Stimulated activated CD4-positive, alpha-beta T cell treated with anti-CD3 and anti-CD28 coated beads, Interleukin-12 subunit alpha, Interleukin-12 subunit beta, amount 100 ng/mL, for 24 hours (primary cell): ENCODE data around the gene GRAMD1C.
"Not testable (repeated sequence)": the region's sequence is repeated elsewhere in the genome, so short reads cannot be mapped to it uniquely, and the experiment has no call there.

Experiments used
- DNase-seq, 2 experiments: peaks; one replicate each; pipeline ENCODE4 v3.0.0-alpha.2; 2020; ENCODE audit warnings: low read depth in 2 of 2

Gene GRAMD1C

DNA sequence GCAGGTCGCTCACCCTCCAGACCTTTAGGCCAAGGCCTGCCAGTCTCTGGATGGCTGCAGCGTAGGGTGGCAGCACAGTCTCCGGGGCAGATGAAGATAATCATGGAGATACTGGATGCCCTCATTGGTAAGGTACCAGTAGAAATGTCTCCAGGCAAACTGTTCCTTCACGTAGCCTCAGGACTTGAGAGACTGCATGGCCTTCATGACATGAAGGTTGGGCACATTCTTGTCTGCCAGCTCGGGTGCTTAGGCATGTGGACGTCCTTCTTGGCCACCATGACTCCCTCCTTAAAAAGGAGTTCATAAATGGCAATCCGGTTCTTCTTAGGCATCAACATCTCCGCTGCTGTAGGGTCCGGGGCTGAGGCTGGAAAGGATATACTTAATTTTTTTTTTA, 11.8 kb downstream of the GRAMD1C start:
- DNase-seq = not testable (repeated sequence)

- no peak for DNase-seq
Measured at GRCh38 chr3:113852506-113852905, 13.9 kb downstream of the GRAMD1C start.

DNA sequence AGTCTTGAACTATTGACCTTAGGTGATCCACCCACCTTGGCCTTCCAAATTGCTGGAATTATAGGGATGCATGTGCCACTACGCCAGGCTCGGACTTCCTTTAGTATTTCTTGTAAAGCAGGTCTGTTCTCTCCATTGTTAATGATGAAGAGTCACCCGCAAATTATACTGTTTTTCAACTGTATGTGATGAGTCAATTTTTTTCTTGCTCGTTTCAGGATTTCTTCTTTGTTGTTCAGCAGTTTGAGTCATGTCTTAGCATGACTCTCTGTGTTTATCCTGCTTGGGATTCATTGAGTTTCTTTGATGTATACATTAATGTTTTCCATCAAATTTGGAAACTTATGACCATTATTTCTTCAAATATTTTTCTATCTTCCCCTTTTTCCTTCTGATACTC, 28.9 kb downstream of the GRAMD1C start:
- DNase-seq = no peak

GRCh38 chr3:113873293-113873692, 34.7 kb downstream of the GRAMD1C start:
- no peak for DNase-seq

DNA sequence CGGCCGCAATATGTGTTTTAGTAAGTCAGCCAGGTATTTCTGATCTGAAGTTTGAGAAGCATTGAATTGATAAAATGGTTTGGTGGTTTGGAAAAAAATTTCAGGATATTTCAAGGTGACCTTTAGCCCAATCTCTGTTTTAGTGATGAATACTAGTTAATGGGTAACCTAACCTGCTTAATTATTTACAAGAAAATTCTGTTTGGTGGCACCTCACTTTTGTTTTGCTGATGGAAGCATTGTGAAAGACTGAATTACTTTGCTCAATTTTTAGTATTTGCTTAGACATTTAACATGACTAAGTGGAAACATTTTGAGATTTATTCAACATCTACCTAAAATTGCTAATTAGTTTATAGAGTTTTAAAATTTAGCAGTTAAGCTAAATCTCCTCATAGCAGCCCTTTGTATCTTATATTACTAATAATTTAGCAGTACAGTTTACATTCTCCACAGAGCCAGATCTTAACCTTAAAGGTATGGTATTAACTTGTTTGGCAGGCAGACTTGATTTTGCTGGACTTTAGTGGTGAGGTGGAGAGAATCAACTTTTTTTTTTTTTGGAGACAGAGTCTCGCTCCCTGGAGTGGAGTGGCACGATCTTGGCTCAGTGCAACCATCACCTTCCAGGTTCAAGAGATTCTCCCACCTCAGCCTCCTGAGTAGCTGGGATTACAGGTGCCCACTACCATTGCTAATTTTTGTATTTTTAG, 35.4 kb downstream of the GRAMD1C start:
- DNase-seq = no peak

GRCh38 chr3:113878403-113878802, 39.8 kb downstream of the GRAMD1C start:
- DNase-seq = no peak

GRCh38 chr3:113885050-113885449, 46.5 kb downstream of the GRAMD1C start:
- DNase-seq = no peak

DNA sequence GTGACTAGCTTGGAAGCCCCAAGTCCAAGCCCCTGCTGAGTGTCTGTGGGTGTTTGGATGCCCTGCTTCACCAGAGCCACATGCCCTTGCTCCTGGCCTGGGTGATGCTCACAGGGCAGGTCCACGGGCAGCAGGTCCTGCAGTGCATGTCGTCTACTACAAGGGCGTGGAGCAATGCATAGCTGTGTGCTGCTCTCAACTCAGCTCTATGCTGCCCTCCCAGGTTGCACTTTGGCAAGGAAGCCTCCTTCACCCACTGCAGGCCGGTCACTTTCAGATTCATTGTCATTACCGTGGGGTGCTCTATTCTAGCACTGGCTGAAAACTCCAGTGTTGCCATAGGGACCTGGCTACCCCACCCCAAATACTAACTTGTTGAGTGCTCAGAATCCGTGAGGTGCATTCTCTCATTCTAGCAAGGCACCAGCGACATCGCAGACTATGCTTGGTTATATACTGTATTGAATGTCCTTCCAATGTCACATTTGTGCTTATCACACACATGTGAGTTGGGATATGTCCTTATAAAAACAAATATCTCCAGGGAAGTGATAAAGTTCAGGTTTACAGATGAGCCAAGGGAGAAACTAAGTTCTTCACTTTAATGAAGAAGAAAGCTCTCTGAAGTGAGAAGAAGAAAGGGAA, 51.8 kb downstream of the GRAMD1C start:
- DNase-seq = no peak

GRCh38 chr3:113894927-113895326, 56.3 kb downstream of the GRAMD1C start:
- no peak for DNase-seq

DNA sequence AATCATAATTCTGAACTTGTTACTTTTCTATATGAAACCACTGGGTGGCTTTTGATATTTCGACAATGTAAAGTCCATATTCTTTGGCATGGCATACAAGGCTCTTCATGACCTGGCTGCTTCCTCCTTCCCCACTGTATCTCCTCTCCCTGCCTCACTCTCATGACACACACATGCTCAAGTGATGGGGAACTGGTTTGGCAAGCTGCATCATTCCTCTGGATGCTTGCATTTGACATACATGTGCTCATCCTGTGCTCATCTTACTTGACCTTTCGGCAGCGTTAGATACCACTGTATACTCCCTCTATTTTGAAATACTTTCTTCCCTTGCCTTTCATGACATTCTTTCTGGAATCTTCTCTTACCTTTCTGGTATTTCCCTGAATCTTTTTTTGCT, 57.4 kb downstream of the GRAMD1C start:
- DNase-seq = no peak

GRCh38 chr3:113896930-113897329, 58.3 kb downstream of the GRAMD1C start:
- no peak for DNase-seq

- DNase-seq = no peak
Measured at GRCh38 chr3:113897373-113897777, 58.8 kb downstream of the GRAMD1C start.

- DNase-seq = no peak
Measured at GRCh38 chr3:113898892-113899291, 60.3 kb downstream of the GRAMD1C start.

DNA sequence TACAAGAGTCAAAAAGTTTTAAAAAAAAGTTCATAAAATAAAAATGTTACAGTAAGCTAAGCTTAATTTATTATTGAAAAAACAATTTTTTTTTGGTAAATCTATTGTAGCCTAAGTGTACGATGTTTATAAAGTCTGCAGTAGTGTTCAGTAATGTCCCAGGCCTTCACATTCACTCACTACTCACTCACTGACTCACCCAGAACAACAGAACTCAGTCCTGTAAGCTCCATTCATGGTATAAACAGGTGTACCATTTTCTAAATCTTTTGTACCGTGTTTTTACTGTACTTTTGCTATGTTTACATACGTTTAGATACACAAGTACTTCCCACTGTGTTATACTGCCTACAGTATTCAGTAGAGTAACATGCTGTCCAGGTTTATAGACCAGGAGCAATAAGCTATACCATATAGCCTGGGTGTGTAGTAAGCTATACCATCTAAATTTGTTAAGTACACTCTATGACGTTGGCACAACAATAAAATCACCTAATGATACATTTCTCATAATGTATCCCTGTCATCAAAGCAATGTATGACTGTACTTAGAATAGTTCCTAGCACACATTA, 68.1 kb downstream of the GRAMD1C start:
- no peak for DNase-seq

- no peak for DNase-seq
Measured at GRCh38 chr3:113908133-113908532, 69.5 kb downstream of the GRAMD1C start.

DNA sequence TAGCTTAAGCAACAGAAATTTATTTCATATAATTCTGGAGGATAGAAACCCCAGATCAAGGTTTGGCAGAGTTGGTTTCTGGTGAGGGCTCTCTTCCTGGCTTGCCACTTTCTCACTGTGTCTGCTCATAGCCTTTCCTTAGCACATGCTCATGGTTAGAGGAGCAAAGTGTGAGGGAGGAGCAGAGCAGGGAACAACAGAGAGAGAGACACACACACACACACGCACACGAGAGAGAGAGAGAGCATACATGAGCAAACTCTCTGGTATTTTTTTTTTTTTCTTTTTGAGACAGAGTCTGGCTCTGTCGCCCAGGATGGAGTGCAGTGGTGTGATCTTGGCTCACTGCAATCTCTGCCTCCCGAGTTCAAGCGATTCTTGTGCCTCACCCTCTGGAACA, 72.4 kb downstream of the GRAMD1C start:
- DNase-seq = no peak

DNA sequence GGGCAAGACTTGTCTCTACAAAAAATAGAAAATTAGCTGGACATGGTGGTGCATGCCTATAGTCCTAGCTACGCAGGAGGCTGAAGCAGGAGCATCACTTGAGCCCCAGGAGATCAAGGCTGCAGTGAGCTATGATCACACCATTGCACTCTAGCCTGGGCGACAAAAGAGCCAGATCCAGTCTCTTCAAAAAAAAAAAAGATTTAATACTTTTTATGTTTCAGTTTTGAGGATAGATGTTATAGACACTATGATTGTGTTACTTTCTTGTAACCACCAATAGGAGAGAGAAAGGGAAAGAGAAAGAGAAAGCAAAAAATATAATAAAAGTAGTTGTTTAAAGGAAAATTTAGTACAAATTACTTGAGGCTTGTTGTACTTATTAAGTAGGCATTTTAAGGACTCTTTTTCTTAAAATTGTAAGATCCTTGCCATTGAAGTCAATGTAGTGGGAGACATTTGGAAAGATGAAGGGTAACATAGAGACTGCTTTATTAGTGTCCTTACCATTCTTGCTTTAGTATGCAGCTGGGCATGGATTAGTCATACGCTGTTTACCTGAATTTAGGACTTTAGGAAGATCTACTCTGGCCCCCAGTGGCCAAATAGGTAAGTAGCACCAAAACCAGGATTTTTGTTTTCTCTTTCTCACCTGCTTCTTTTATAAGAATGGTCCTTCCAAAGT, 74.1 kb downstream of the GRAMD1C start:
- no peak for DNase-seq

DNA sequence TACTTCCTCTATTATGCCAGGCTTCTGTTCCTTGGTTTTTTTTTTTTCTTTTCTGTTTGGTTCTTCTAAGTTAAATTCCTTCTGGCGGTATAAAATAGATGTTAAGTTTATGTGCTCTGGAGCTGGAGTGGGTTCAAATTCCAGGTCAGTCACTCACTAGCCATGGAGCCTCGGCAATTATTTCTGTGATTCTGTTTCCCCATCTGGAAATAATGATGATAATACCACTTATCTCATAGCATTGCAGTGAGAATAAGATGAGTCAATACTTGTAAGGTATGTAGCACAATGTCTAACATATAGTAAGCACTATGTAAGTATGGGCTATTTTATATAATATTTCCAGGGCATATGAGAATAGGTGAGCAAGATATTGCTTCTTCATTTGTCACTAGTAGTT, 76.1 kb downstream of the GRAMD1C start:
- no peak for DNase-seq

- no peak for DNase-seq
Measured at GRCh38 chr3:113927556-113927955, 89.0 kb downstream of the GRAMD1C start.

GRCh38 chr3:113946831-113947230, 108.2 kb downstream of the GRAMD1C start:
- DNase-seq = no peak

- DNase-seq = peak; percentile 33 to 44
Measured at GRCh38 chr3:113947372-113948014, 108.9 kb downstream of the GRAMD1C start, which contains the start of gene ZDHHC23. TSS of gene ZDHHC23 (plus strand) at chr3:113948013. CDS start at chr3:113948803, 790 bp downstream.
